ENCODE data around the gene SDC3. TPM values are rescaled to one million over a fixed set of nuclear protein-coding genes. Genes with fewer than 3 reads are reported as not detected.

SDC3 gene
- total and polyA plus RNA-seq, 4 donors: 21.2 to 41.8 (median 23.7) TPM

DNA sequence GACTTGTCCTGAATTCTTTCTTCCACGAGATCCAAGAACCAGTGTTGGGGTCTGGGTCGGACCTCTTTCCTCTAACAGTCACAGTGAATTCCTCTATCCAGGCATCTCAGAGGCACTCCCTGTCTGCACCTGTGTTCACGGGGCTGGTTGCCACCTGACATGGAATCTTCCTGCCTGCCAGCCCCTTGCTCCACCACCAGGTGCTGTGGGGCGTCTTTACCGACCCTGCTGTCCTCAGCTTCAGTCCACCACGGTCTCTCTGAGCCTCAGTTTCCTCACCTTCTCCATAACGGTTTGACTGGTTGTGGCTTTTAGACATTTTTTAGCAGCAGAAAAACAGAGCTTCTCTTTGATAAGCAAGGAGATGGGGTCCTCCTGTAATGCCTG is 62.7 kb downstream of the SDC3 start:
- TF ChIP-seq, protein P1, sequence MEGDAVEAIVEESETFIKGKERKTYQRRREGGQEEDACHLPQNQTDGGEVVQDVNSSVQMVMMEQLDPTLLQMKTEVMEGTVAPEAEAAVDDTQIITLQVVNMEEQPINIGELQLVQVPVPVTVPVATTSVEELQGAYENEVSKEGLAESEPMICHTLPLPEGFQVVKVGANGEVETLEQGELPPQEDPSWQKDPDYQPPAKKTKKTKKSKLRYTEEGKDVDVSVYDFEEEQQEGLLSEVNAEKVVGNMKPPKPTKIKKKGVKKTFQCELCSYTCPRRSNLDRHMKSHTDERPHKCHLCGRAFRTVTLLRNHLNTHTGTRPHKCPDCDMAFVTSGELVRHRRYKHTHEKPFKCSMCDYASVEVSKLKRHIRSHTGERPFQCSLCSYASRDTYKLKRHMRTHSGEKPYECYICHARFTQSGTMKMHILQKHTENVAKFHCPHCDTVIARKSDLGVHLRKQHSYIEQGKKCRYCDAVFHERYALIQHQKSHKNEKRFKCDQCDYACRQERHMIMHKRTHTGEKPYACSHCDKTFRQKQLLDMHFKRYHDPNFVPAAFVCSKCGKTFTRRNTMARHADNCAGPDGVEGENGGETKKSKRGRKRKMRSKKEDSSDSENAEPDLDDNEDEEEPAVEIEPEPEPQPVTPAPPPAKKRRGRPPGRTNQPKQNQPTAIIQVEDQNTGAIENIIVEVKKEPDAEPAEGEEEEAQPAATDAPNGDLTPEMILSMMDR (IDR thresholded peaks at IDR 0.05; ENCODE audit: control extremely low read depth, extremely low read depth): no peak
- Histone ChIP-seq H3K4me1 (ENCODE audit: control insufficient read depth in 5 of 5, insufficient read depth in 5 of 5, low read length in 5 of 5) (peaks cover 0 to 12% (median 4%) of the 10 kb centered on the region in 5 donors), H3K9ac (ENCODE audit: insufficient read depth in 1 of 2, low read length in 2 of 2) (no peak overlapping the region), H3K4me3 (no peak overlapping the region), H3K9me3 (ENCODE audit: control insufficient read depth in 4 of 4, insufficient read depth in 3 of 4, low read length in 3 of 4) (no peaks in the 10 kb centered on the region), H3K27me3 (ENCODE audit: control insufficient read depth in 3 of 3, insufficient read depth in 3 of 3, low read length in 2 of 3) (peaks cover 0 to 10% (median 0%) of the 10 kb centered on the region in 3 donors), H3K27ac (ENCODE audit: low read depth in 1 of 2, low read length in 1 of 2) (no peak overlapping the region), H3K36me3 (ENCODE audit: control insufficient read depth in 4 of 4, insufficient read depth in 4 of 4, low read length in 4 of 4) (no peaks in the 10 kb centered on the region)
- DNase-seq (no peak), ATAC-seq (ENCODE audit: insufficient read depth, low FRiP score) (no peak)
- 71% methylated on average over 7 of the region's 7 CpGs for WGBS, 2 donors

DNA sequence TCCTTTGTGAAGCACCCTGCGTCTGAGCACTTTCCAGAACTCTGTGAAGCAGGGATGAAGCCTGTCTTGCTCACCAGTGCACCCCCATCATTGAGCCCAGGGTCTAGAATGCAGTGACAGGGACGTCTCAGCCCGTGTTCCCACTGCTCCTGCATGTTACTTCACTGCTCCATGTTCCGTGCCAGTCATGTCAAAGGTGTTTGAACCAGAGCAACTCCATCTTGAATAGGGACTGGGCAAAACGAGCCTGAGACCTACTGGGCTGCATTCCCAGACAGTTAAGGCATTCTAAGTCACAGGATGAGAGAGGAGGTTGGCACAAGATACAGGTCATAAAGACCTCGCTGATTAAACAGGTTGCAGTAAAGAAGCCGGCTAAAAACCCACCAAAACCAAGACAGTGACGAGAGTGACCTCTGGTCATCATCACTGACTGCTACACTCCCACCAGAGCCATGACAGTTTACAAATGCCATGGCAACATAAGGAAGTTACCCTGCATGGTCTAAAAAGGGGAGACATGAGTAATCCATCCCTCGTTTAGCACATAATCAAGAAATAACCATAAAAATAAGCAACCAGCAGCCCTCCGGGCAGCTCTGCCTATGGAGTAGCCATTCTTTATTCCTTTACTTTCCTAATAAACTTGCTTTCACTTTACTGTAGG is 63.2 kb downstream of the SDC3 start:
- no peaks in the 10 kb centered on the region for H3K9me3 ChIP-seq (ENCODE audit: control insufficient read depth in 4 of 4, insufficient read depth in 3 of 4, low read length in 3 of 4)
- no peak overlapping the region for H3K27ac ChIP-seq (ENCODE audit: low read depth in 1 of 2, low read length in 1 of 2)
- peaks cover 0 to 17% (median 4%) of the 10 kb centered on the region in 5 donors for H3K4me1 ChIP-seq (ENCODE audit: control insufficient read depth in 5 of 5, insufficient read depth in 5 of 5, low read length in 5 of 5)
- no peak overlapping the region for H3K9ac ChIP-seq (ENCODE audit: insufficient read depth in 1 of 2, low read length in 2 of 2)
- H3K27me3 ChIP-seq (ENCODE audit: control insufficient read depth in 3 of 3, insufficient read depth in 3 of 3, low read length in 2 of 3): peaks cover 0 to 10% (median 0%) of the 10 kb centered on the region in 3 donors
- H3K36me3 ChIP-seq (ENCODE audit: control insufficient read depth in 4 of 4, insufficient read depth in 4 of 4, low read length in 4 of 4): no peaks in the 10 kb centered on the region
- 67% methylated on average over 10 of the region's 10 CpGs for WGBS, 2 donors
- ATAC-seq (ENCODE audit: insufficient read depth, low FRiP score) (no peak), DNase-seq (no peak)
- TF ChIP-seq, protein P1 (IDR thresholded peaks at IDR 0.05; ENCODE audit: control extremely low read depth, extremely low read depth): no peak
- H3K4me3 ChIP-seq: no peak overlapping the region

DNA sequence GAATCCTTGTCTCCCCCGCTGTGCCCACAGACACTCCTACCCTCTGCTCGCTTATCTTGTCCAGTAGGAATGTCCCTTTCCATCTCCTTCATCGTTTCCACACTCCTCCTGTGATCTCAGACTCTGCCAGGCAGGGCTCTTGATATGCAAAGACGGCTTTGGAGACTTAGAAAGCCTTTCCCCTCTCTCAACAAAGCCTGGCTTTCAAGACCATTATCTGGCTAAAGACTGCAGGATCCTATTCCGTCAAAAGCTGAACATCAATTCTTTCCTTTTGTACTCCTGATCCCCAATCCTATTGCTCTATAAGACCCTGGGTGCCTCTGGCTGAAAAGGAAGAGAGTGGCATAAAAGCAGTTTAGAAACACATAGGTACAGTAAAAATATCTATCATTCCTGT is 63.9 kb downstream of the SDC3 start:
- 46 to 67% methylated on average over 5 of the region's 5 CpGs for WGBS, 2 donors

More for the DNA sequence above, 63.9 kb downstream of the SDC3 start:
- Histone ChIP-seq H3K4me3 (no peak overlapping the region), H3K27ac (ENCODE audit: low read depth in 1 of 2, low read length in 1 of 2) (no peak overlapping the region), H3K4me1 (ENCODE audit: control insufficient read depth in 5 of 5, insufficient read depth in 5 of 5, low read length in 5 of 5) (peaks cover 0 to 18% (median 4%) of the 10 kb centered on the region in 5 donors), H3K27me3 (ENCODE audit: control insufficient read depth in 3 of 3, insufficient read depth in 3 of 3, low read length in 2 of 3) (peaks cover 0 to 10% (median 0%) of the 10 kb centered on the region in 3 donors), H3K9ac (ENCODE audit: insufficient read depth in 1 of 2, low read length in 2 of 2) (no peak overlapping the region), H3K36me3 (ENCODE audit: control insufficient read depth in 4 of 4, insufficient read depth in 4 of 4, low read length in 4 of 4) (no peaks in the 10 kb centered on the region), H3K9me3 (ENCODE audit: control insufficient read depth in 4 of 4, insufficient read depth in 3 of 4, low read length in 3 of 4) (no peaks in the 10 kb centered on the region)
- no peak for DNase-seq
- TF ChIP-seq, protein P1 (IDR thresholded peaks at IDR 0.05; ENCODE audit: control extremely low read depth, extremely low read depth): no peak
- ATAC-seq (ENCODE audit: insufficient read depth, low FRiP score): no peak

Measured in lung (tissue), 12 donors.